Forelimb muscle (tissue), 1 donor: ENCODE data around the gene UGT3A1. TPM values are rescaled to one million over a fixed set of nuclear protein-coding genes. Genes with fewer than 3 reads are reported as not detected.
"Not testable (repeated sequence)": the region's sequence is repeated elsewhere in the genome, so short reads cannot be mapped to it uniquely, and the experiment has no call there.

Experiments
- DNase-seq: peaks from one replicate; pipeline ENCODE4 v3.0.0-alpha.2; 2013; ENCODE audit warnings: low read depth
- polyA plus RNA-seq: library from polyadenylated mRNA; unstranded; fragments of 120-200 nt; gene quantifications from one replicate; pipeline ENCODE4 v1.2.1, GENCODE V29; 2013; ENCODE audit not compliant: insufficient read length

UGT3A1 gene
- polyA plus RNA-seq, 1 donor: 36.1 TPM

GRCh38 chr5:35988529-35988928 lies 2.7 kb downstream of the UGT3A1 start:
- DNase-seq: no peak

DNA sequence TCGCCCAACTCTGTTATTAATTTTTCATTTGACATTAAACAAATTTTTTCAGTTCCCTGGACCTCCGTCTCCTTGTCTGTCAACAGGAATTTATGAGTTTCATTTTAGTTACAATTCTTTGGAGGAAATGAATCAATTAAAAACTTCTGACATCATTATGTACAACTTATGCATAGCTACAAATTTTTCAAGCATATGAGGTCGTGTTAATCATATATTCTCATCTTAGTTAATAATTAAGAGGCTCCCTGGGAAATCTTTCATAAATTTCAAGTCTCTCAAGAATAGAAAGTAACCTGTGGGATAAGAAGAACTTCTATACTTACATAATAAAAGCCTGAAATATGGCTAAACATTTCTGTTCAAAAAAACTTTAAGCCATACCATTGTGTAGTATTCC lies 3.4 kb downstream of the UGT3A1 start:
- no peak for DNase-seq

GRCh38 chr5:35979715-35980114 lies 11.5 kb downstream of the UGT3A1 start:
- DNase-seq: no peak

DNA sequence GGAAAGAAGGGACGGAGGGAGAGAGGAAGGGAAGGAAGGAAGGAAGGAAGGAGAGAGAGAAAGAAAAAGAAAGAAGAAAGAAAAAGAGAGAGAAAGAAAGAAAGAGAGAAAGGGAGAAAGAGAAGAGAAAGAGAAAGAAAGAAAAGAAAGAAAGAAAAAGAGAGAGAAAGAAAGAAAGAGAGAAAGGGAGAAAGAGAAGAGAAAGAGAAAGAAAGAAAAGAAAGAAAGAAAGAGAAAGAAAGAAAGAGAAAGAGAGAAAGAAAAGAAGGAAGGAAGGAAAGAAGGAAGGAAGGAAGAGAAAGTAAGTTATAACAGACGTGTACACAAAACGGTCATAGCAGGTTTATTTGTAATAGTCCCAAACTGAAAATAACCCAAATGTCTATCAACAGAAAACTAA lies 14.3 kb downstream of the UGT3A1 start:
- DNase-seq: not testable (repeated sequence)

DNA sequence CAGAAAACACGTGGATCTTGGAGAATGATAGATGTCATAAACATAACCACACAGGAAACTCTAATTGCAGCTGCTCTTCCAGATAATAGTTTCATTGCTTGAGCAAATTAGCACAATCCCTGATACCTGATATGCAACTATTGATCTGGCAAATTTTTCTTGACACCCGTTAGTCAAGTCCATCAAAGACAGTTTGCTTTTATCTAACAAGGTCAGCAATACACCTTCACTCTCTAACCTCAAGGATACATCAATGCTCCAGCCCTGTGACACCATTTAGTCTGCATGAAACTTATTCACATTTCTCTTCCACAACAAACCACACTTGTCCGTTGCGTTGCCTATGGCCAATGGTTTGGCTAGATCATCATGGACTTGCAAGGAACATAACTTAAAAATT lies 16.6 kb downstream of the UGT3A1 start:
- no peak for DNase-seq

GRCh38 chr5:35971878-35972210 lies 19.3 kb downstream of the UGT3A1 start:
- DNase-seq: no peak

DNA sequence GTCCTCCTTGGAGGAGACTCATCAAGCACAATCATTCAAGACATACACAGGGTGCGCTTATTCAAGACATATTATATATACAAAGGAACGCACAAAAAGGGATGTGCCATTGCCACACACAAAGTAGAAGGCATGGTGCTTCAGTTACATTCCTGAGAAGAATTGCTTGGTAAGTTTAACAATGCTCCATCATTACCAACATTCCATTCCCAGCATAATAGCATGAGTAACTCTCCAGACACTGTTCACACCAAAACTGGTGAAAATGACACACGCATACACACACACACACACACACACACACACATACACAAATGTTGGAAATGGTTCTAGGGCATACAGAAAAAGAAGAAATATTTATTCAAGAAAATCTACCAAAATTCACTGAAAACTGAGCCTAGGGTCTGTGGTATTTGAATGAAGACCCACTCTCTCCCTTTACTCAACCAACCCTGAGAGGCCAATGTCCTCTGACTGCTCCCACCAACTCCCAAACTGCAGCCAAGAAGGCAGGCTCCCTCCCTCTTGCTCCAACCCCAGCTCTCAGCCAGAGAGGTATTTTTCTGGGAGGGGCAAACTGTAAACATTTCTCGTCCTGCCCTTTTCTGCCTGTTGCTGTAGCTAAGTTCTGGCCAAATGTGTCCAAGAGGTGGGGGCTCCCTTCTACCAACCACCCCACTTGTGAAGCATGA lies 19.9 kb downstream of the UGT3A1 start:
- no peak for DNase-seq

GRCh38 chr5:35963381-35963843 lies 27.8 kb downstream of the UGT3A1 start:
- DNase-seq: no peak

- no peak for DNase-seq
Observed at GRCh38 chr5:35960328-35960727, 30.9 kb downstream of the UGT3A1 start.

GRCh38 chr5:35956429-35956828 lies 34.8 kb downstream of the UGT3A1 start:
- no peak for DNase-seq

DNA sequence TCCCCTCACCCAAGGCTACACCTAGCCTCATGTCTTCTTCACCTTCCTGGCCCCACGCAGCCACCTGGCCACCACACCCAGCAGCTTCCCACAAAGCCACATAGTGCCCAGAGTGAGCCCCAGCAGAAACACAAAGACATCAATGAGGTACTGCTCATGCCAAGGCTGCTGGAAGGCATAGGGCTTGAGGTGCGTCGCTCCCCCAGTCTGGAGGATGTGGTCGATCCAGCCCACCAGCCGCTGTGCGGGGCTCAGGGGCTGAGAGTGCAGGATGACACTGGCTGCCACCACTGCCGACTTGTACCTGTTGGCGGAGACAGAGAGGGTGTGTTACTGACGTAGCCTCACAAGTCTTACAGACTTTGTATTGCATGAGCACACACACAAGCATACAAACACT lies 37.0 kb downstream of the UGT3A1 start:
- DNase-seq: no peak

DNA sequence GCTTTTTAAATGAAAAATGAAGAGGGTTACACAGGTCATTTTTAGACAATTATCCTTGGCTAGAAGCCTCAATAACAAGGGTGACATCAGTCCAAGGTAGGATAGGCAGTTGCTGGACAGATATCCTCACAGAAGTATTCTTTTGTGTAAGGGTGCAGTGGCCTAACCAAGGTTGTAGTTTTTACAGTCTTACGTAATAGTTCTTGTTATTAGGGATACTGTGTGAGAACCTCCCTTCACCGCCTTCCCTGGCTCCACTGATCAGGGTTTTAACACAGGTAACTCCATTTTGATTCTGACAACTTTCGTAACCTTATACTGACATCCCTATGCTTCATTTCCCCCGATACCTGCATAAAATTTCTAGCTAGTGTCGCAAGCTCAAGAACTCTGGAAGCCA lies 44.1 kb downstream of the UGT3A1 start:
- DNase-seq: no peak

GRCh38 chr5:35939639-35940038 lies 51.6 kb downstream of the UGT3A1 start:
- no peak for DNase-seq

GRCh38 chr5:35938568-35939227 lies 52.5 kb downstream of the UGT3A1 start, which contains the start of gene CAPSL:
CAPSL (minus strand) TSS chr5:35938622; CDS start chr5:35921120, 17,502 bp downstream.
- peak; percentile 84 for DNase-seq

DNA sequence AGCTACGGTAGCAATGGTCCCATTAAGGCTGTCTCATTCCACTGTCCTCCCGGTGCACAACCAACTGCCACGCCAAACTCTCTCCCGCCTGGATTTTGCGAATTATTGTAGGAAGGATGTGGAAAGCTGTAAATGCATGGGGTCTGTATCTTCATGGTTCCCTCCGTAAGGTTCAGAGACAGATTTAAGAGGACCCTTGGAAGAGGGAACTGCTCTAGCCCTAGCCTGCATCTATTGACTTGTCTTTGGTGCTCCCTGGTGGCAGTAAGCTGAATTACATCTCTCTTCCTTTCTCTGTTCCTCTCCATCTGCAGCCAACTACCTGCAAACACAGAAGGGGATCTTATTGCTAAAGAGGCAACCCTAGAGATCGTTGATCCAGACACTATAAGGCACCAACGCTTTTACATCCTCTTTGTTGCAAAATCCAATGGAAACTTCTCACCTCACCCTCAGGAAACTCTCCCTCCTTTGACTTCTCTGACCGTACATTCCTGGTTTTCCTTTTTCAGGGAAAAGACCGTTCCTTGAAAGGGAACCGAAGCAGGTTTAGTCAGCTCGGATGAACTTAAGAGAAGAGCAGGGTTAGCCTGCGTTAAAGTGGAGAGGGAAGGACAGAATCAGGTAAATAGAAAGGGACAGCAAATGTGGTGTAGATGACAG lies 64.7 kb downstream of the UGT3A1 start:
- peak; percentile 41 for DNase-seq

DNA sequence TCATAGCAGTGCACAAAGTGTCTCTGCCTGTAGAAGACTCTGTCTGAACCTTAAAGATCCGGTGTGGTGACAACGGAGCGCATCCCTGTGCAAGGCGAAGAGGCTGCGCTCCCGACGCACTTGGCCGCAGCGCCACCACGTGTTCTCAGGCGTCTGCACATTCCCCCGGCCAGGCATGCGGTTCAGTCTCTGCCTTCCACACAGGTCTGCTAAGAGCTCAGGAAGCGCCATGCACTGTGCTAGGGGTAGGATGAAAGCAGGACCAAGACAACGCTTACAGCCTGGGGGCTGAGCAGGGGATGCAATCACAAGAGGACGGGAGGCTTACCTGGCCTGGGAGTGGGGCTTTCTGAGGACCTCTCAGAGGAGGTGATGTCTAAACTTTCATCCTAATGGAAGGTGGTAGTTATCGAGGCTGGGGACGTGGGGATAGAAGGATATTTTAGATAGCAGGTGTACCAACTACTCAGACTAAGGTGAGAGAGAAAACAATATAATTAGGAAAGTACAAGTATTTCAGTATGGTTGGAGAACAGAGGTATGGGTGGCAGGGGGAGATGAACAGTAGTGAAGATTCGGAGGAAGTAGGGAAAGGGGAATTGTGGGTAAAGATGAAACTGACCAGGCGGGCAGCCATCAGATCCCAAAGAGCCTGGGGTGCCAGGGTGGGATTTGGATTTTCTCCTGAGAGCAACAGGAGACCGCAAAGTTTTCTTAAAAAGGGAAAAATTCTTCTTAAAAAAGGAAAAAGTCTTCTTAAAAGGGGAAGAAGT lies 66.1 kb downstream of the UGT3A1 start:
- peak; percentile 22 for DNase-seq

- no peak for DNase-seq
Observed at GRCh38 chr5:35924122-35924949, 66.9 kb downstream of the UGT3A1 start.

DNA sequence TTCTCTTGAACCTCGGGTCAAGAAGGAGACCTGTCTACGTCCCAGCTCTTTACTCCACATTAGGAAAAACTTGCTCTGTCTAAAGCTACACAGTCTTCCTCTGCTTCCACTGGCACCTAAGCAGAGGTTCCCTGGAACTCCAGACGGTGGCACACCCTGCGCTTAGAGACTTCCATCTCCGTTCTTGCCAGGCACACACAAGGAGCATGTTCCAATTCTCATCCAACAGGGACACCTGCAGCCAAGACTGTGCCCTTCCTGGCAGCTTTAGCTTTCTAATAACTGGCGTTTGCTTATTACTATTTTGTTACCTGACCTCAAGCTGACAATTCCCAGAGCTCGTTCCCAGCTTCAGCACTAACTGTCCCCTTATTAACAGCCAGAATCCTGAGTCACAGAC lies 68.7 kb downstream of the UGT3A1 start:
- DNase-seq: no peak

GRCh38 chr5:35921930-35922329 lies 69.3 kb downstream of the UGT3A1 start:
- DNase-seq: no peak

- no peak for DNase-seq
Observed at GRCh38 chr5:35920890-35921289, 70.3 kb downstream of the UGT3A1 start.

GRCh38 chr5:35919191-35919590 lies 72.0 kb downstream of the UGT3A1 start:
- no peak for DNase-seq
